ENCODE results near the gene C10orf67. TPM values are rescaled to one million over a fixed set of nuclear protein-coding genes. Genes with fewer than 3 reads are reported as not detected.
A peak's percentile ranks its signal among the peaks of the same experiment; 100 is the strongest.

The C10orf67 gene
- total and polyA plus RNA-seq, 11 donors, result 0.12 to 1.00 (median 0.43) TPM

GRCh38 chr10:23293145-23293724 lies 51.4 kb downstream of the C10orf67 start:
- Histone ChIP-seq H3K4me1 (no peaks in the 10 kb centered on the region), H3K4me3 (no peak overlapping the region), H3K27me3 (peaks cover 0 to 19% (median 0%) of the 10 kb centered on the region in 9 donors), H3K27ac (no peak overlapping the region), H3K9me3 (no peaks in the 10 kb centered on the region), H3K36me3 (no peaks in the 10 kb centered on the region)
- WGBS, 4 donors, result 23 to 32% (median 27%) methylated on average over 7 of the region's 7 CpGs
- TF ChIP-seq POLR2A (IDR thresholded peaks at IDR 0.05) (no peak), CTCF (IDR thresholded peaks at IDR 0.05) (peak in 6 of 12 donors; percentile 6 to 36 (median 32))
- DNase-seq (no peak), ATAC-seq (no peak)
- intact Hi-C loops (cut with DNase I), result loop anchor here in 4 of 10 donors (5.0 to 10.0 kb wide), 3 partner anchors 128 to 138 kb away; no protein-coding TSS in a partner anchor

- Histone ChIP-seq H3K9me3 (peaks cover 0 to 6% (median 0%) of the 10 kb centered on the region in 12 donors), H3K4me1 (no peaks in the 10 kb centered on the region), H3K27me3 (peaks cover 0 to 19% (median 0%) of the 10 kb centered on the region in 9 donors), H3K36me3 (no peaks in the 10 kb centered on the region), H3K4me3 (no peak overlapping the region), H3K27ac (no peak overlapping the region)
- intact Hi-C loops (cut with DNase I), result loop anchor here in 4 of 10 donors (5.0 to 10.0 kb wide), 3 partner anchors 127 to 137 kb away; no protein-coding TSS in a partner anchor
- TF ChIP-seq POLR2A (IDR thresholded peaks at IDR 0.05), result no peak
- TF ChIP-seq CTCF (IDR thresholded peaks at IDR 0.05), result no peak
- ATAC-seq (peak in 2 of 4 donors; percentile 34 to 41), DNase-seq (no peak)
- WGBS, 4 donors, result 57 to 61% (median 59%) methylated on average over 13 of the region's 13 CpGs
These were observed 52.9 kb downstream of the C10orf67 start for GRCh38 chr10:23291551-23292334.

GRCh38 chr10:23284674-23285335 lies 59.8 kb downstream of the C10orf67 start:
- H3K9me3 ChIP-seq, result peaks cover 0 to 6% (median 0%) of the 10 kb centered on the region in 12 donors
- H3K36me3 ChIP-seq, result no peaks in the 10 kb centered on the region
- WGBS, 4 donors, result 36 to 41% (median 39%) methylated on average over 2 of the region's 2 CpGs
- intact Hi-C loops (cut with DNase I), result no loop called here
- peaks cover 0 to 5% (median 0%) of the 10 kb centered on the region in 9 donors for H3K27me3 ChIP-seq
- no peak for TF ChIP-seq CTCF (IDR thresholded peaks at IDR 0.05)
- no peak for TF ChIP-seq POLR2A (IDR thresholded peaks at IDR 0.05)
- H3K27ac ChIP-seq, result no peak overlapping the region
- no peak overlapping the region for H3K4me3 ChIP-seq
- no peaks in the 10 kb centered on the region for H3K4me1 ChIP-seq
- no peak for DNase-seq
- ATAC-seq, result no peak

- WGBS, 4 donors, result 74 to 78% (median 76%) methylated on average over 3 of the region's 3 CpGs
- H3K36me3 ChIP-seq, result no peaks in the 10 kb centered on the region
These were observed 60.4 kb downstream of the C10orf67 start for GRCh38 chr10:23284155-23284554.

More at GRCh38 chr10:23284155-23284554, 60.4 kb downstream of the C10orf67 start:
- no peak for DNase-seq
- H3K27me3 ChIP-seq, result peaks cover 0 to 5% (median 0%) of the 10 kb centered on the region in 9 donors
- no peak for ATAC-seq
- H3K4me1 ChIP-seq, result no peaks in the 10 kb centered on the region
- H3K4me3 ChIP-seq, result no peak overlapping the region
- TF ChIP-seq POLR2A (IDR thresholded peaks at IDR 0.05), result no peak
- TF ChIP-seq CTCF (IDR thresholded peaks at IDR 0.05), result no peak
- no peak overlapping the region for H3K27ac ChIP-seq
- H3K9me3 ChIP-seq, result peaks cover 0 to 6% (median 0%) of the 10 kb centered on the region in 12 donors
- intact Hi-C loops (cut with DNase I), result no loop called here
